HG03045 (cell line): Measurements from ENCODE around the gene ADK.
"Not testable (repeated sequence)": the region's sequence is repeated elsewhere in the genome, so short reads cannot be mapped to it uniquely, and the experiment has no call there.

Experiments
- ATAC-seq: cut with Tn5 transposase; IDR thresholded peaks from one replicate; pipeline ENCODE4 v1.9.1; 2021; ENCODE audit warnings: mild to moderate bottlenecking, moderate library complexity; ENCODE audit not compliant: unreplicated experiment

Gene ADK

DNA sequence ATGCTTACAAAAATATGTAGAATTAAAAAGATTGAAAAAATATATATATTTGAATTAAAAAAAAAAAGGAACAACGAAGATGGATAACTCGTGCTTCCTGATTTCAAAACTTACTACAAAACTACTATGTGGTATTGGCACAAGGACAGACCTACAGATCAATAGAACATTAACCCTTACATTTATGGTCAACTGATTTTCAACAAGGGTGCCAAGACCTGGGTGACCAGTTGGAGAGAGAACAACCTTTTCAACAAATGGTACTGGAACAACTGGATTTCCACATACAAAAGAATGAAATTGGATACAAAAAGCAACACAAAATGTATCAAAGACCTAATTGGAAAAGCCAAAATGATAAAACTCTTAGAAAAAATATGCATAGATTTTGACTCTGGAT lies 10.5 kb upstream of the ADK start:
- no peak for ATAC-seq

DNA sequence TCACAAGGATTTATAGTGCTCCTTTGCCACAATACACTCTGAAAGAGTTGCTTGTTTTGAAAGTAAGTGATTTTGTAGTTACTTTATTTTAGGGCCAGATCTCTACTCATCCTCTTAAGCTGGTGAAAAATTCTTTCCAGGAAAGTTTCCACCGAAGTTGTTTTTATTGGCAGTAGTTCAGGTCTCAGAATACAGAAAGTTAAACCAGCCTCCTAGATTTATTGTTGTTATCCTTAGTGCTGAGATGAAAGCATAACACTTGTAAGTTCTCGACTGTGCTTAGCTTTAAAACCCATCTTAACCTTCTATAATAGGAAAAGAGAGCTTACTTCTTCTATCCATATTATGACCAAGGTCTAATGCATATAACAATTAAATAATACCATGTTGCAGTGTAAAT lies 5.9 kb upstream of the ADK start:
- ATAC-seq, result no peak

DNA sequence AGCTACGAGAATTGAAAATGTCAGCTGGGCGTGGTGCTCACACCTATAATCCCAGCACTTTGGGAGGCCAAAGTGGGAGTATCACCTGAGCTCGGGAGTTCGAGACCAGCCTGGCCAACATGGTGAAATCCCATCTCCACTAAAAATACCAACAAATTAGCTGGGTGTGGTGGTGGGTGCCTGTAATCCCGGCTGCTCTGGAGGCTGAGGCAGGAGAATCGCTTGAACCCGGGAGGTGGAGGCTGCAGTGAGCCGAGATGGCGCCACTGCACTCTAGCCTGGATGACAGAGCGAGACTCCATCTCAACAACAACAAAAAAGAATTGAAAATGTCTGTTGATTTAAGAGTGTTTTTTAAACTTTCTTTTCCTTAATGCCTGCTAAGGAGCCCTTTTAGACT lies 4.0 kb upstream of the ADK start:
- ATAC-seq, result not testable (repeated sequence)

DNA sequence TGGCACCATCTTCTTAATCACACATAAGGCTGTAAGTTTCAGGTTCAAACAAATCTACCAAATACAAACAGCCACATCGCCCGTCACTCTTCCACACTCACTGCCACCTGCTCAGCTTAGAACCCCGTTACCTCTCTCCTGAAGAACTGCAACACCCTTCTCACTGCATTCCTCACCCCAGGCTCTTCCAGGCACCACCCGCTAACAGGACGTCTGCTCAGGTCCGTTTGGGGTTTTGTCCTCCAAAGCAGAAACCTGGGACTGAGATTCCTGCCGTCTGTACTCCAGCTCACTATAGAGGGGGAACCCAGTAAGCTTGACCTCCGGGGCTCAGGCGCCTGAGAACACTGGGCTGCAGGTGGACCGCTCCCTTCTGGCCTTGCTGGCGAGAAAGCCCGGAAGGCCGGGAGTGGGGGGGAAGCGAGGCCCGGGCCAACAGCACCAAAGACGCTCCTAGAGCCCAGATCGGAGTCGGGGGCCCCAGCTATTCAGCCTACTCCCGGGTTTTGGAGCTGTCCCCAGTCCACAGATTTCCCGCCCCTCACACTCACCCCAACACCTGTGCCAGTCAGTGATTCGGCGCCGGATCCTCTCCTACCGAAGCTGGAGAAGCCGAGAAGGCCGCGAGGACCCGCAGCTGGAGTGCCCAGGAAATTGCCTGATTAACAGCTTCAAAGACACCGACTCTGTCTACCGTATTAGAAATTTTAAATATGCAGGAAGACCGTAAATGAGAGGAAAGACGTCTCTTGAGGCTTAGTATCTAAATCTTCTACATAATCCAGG lies 624 bp upstream of the ADK start, which contains the start of gene AP3M1:
AP3M1 (minus strand) TSS at position 625 of the 786 bp plus-strand sequence. CDS start 12,449 bp downstream, outside the sequence.
- peak; percentile 32 for ATAC-seq

DNA sequence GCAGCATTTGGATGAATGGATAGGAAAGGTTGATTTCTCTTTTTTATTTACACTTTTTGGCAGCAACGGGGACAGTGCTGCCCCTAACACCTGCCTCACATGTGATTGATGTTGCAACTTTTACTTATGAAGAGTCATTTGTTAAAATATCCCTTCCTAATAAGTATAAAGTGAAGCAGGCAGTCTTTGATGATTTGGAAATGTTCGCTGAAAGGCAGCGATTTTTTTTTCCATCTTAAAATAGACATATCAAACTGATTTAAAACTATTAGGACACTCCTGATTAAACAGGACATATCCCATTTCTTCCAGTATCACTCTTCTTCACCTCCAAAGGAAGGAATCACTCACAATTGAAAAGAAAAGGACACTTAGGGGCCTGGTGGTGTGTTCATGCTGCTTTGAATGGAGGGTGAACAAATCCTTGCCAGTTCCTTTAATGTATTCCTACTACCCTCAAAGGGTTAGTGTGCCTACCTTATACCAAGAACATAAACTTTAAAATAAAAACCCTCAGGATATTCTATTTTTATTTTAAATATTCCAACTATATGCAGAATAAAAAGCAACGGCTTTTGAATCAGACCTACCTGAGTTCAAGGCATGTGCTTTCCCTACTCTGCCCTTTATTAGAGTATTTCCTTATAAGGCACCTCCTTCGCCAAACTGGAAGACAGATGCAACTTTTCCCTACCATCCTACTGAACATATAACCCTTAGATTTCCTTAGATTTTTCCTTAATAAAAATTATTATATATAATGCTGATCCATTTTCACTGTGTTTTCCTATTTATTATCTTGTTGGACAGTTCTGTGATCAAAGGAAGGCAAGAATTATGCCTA lies 1.1 kb downstream of the ADK start:
- no peak for ATAC-seq

DNA sequence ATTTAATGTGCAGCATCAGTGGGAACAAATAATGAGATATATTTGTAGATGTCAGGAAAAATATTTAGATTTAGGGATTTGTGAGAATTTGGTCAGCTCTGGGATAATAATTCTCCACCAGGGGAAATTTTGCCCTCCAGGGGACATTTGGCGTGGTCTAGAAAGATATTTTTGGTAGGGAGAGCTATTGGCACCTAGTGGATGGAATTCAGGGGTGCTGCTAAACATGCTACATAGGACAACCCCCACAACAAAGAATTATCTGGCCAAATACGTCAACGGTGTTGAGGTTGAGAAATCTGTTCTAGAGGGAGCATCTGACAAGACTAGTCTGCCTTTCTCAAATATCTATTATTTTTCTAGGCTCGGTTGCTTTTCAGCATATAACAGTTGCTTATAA lies 2.1 kb downstream of the ADK start:
- no peak for ATAC-seq

DNA sequence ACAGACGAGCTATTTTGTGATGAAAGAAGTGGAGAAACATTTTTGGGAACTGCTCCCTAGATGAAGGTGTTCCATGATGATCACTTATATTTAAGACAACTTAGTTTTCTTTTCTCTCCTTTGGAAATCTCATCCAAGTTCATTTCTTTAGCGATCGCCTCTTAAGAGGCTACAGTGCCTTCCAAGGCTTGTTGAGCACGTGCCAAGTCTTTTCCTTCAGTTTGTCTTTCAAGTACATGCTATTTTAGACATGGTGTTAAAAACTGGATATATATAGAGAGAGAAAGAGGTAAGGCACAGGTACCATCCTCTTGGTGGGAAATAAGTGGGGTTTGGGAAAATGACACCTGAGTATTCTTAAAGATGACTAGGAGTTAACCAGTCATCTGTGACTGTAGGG lies 2.7 kb downstream of the ADK start:
- ATAC-seq, result no peak

DNA sequence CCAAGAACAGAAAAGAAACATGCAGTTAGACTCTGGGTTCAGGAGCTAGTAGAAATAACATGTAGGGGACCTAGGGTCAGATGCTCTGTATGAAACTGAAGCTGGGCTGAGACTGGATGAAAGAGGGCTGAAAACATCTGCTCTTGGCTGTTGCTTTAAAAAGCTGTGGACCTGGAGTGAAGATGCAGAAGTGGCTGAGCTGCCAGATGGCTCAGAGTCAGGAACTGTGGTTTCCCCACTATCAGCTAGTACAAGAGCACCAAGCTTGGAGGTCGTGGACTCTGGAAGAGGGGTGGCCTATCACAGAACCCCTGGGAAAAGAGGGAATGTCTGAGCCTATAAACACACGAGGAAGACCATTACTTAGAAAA lies 5.9 kb downstream of the ADK start:
- peak; percentile 49 for ATAC-seq

DNA sequence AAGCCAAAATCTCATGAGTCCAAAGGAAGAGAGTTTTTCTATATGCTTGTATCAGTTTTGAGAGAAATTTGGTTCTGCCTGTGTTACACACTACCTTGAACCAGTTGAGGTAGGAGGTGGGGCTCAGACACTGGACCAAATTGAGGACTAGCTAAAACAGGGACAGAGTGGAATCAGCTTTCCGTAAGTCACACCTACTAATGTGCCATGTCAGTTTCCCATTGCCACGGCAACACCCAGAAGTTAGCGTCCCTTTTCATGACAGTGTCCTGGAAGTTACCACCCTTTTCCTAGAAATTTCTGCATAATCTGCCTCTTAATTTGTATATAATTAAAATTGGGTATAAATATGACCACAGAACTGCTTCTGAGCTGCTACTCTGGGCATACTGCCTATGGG lies 9.0 kb downstream of the ADK start:
- no peak for ATAC-seq

DNA sequence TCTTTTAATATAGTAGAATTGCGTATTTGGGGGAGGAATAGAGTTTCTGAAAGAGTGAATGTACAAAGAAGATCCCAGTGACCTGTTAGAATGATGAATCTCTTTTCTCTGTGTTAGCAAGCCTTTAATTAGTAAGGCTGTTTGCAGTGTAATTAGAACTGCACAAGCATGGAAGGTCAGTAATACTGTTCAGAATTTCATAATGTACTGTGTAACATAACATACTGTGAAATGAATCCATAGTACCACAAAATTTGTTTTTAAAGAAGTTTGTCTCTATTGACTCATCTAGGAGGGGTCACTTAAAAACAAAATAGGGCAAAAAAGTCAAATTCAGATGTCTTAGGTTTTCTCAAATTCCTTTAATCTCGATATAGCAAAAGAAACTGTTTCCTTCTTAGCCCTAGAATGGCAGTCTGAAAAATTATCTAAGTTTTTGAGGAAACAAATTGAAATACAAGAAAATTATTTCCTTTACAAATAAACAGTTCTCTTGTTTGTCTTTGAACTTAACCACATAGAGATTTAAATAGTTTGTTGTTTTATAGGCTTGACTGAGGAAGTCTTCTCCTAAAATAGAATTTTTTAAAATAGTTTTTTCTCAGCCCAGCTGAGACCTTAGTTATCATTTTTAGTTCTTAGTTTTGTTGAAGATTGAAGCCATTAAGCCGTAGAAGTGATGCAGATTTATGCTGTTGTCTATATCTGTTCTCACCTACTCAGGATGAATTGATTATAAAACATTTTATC lies 12.5 kb downstream of the ADK start:
- ATAC-seq, result no peak

DNA sequence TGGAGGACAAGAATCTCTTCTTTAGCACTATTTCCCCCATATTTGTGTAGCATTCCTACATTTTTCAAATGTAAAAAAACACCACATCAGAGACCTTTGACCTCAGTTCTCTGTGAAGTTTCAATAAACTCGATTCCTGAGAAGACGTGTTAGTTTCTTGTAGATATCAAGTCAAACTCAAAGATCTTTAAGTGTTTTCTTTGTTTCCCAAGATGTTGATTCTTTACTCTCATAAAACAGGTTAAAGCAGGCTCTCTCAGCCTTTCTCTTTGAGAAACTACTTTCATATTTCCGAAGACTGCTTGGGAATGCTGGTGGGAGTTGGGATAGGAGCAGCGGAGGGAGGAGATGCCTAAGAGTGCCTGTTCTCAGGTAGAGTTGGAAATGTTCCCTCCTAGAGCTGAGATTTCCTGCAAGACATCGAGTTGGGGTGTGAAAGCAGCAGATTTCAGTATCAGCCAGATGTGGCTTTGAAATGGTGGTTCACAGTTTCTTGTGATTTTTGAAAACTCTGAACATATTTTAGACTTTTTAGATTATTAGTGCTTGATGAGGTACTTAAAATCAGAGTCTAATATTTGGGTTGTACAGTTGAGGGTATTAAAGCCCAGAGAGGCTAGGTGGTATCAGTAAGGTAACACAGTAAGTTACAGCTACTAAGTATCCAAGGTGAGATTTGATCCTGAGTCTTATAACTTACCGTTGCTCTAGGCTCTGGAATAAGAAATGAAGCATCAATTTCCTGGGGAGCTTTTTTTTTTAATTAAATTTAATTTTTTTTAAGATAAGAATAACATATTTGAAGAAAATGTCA lies 13.9 kb downstream of the ADK start:
- no peak for ATAC-seq

DNA sequence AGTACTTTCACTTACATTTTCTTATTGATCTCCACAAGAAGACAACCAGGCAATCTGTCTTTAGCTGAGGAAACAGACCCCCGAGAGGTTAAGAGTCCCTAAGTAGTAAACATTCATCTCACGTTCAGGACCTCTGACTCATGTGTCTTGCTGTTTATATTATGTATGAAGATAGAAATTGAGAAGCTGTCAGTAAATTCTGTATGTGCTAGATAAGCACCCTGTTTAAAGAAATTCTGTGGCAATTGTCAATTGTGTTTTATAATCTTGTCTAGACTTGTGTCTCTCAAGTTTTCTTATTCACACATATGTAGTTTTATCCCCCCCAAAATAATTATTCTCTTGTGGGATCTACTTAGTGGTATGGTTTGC lies 14.5 kb downstream of the ADK start:
- ATAC-seq, result no peak

DNA sequence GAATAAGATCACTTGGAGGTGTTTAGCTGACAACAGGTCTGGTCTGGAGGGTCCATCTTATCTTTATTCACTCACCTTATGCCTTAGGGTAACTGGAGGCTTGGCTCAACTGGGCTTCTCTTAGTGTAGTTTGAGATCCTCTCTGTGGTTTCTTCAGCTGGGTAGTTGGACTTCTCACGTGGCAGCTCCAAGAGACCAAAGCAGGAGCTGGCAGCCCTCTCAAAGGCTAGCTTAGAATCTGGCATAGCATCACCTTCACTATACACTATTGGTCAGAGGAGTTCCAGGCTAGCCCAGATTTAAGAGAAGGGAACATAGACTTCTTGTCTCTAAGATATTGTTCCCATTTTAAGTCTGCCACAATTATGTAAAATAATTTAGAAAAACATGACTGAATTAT lies 16.4 kb downstream of the ADK start:
- no peak for ATAC-seq

DNA sequence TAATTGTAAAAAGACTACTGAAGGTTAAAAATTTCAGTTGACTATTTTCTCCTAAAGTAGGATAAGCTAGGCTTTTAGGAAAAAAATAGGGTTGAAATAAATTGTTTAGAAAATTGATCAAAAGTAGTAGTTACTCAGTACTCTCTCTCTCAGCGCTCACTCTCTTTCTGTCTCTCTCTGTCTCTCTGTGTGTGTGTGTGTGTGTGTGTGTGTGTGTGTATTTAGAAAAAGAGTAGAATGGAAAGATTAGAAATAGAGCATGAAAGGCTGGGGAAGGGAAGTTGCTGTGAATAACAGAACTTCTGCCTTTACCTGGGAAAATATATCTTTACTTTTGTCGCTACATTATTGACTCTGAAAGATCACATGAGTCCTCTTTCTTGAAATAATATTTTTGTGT lies 20.6 kb downstream of the ADK start:
- no peak for ATAC-seq

DNA sequence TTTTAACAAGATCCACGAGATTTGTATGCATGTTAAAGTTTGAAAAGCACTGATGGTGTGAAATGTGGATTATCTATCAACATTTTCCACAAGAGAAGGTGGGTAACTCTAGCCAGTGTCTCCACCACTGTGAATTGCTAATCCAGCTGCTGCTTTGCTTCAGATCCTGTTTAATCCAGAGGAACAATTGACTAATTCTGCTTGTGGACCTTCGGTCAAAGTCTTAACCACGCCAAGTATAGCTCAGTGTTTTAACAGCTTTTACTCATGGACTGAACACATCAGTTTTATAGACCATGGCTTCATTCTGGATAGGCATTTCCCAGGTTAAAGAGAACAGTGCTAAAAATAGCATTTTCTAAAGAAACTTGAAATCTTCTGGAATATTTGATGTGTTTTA lies 23.5 kb downstream of the ADK start:
- ATAC-seq, result no peak

DNA sequence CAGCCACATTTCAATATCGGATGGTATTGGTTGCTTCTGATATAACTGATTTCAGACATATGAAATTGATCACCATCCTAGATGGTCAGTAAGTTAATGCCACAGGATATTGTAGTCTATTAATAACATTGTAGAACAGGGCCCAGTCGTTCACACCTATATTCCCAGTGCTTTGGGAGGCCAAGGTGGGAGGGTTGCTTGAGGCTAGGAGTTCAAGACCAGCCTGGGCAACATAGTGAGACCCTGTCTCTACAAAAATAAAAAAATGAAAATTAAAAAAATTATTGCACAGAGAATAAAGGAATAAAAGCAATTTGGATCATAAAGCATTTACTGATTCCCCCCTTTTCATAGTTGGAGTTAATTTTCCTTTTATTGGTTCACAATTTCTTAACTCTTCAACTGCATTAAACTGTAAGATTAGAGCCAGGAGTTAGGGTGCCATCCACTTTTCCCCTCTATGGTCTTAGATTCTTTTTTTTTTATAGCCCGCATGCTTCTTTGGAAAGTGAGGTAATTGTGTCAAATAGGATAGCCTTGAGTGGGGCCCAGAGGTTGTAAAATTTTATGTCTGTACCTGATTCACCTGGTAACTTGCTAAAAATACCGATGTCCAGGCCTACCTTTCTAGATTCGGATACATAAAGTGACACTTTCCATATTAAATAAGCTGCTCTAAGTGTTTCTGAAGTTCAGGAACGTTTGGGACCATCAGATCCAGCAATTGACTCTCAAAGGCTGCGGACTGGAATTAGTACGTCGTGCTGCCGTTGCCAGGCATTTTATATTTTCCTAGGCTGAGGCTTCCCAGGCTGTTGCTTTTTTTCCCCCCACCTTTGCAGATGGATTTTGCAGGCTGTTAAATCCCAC lies 24.7 kb downstream of the ADK start:
- ATAC-seq, result no peak

DNA sequence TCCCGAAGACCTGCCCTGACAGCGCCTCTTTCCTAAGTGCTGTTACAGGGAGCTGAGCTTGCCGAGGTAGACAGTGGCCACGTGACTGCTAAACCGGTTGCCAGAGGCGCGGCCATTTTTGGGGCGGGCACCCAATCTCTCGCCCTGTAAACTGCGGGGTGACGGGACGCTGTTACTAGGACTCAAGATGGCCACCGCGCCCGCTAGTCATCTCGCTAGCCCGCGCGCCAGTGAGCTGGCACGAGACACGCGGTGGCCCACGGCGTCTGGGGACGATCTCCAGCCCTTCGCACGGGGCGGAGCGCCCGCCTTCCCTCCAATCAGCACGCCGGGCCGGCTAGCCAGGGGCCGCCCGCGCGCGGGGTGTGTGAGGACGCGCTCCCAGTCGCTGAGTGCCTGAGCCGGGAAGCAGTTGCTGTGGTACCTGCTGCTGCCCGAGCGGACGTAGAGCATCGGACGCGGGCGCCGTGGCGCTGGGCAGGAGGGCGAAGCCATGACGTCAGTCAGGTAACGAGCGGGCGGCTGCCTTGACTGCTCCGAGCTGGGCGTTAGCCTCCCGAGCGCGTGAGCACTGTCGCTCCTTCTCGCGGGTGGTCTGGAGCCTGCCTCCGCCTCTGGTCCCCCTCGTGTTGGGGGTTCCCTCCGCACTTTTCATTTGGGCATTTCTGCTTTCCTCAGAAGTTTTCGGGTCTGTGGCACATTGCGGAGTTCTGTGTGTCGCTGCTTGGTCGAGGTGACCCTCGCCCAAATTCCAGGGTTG lies 25.5 kb downstream of the ADK start:
- peak; percentile 91 for ATAC-seq

DNA sequence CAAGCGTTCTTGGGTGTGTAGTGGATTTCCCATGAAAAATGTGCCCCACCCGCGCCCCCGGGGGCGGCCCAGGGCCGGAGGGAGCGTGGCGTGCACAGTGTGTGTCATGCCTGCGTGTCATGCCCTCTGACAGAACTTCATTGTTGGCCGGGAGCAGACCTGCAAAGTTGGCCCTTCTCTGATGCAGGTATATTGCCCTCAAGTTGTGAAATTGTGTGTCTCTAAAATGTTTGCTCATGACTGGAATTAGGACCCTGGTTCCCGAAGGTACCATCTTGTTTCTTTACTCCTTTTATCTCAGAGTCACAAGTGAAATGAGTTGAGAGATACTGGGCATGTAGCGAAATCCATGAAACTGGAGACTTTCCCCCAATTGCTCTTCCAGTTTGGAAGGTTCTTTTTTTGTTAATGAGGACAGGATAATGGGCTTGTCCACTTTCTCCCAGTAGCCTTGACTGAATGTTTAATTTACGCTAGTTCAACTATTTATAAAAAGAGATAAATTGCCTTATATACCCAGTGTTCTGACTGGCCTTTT lies 26.2 kb downstream of the ADK start:
- ATAC-seq, result peak; percentile 24
